ENCODE data around the gene SEPTIN6.
"Not testable (repeated sequence)": the region's sequence is repeated elsewhere in the genome, so short reads cannot be mapped to it uniquely, and the experiment has no call there.

- TF ChIP-seq, protein P1, sequence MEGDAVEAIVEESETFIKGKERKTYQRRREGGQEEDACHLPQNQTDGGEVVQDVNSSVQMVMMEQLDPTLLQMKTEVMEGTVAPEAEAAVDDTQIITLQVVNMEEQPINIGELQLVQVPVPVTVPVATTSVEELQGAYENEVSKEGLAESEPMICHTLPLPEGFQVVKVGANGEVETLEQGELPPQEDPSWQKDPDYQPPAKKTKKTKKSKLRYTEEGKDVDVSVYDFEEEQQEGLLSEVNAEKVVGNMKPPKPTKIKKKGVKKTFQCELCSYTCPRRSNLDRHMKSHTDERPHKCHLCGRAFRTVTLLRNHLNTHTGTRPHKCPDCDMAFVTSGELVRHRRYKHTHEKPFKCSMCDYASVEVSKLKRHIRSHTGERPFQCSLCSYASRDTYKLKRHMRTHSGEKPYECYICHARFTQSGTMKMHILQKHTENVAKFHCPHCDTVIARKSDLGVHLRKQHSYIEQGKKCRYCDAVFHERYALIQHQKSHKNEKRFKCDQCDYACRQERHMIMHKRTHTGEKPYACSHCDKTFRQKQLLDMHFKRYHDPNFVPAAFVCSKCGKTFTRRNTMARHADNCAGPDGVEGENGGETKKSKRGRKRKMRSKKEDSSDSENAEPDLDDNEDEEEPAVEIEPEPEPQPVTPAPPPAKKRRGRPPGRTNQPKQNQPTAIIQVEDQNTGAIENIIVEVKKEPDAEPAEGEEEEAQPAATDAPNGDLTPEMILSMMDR (IDR thresholded peaks at IDR 0.05; ENCODE audit: low read depth, low read length), result not testable (repeated sequence)
- not testable (repeated sequence) for TF ChIP-seq EZH2phosphoT487 (IDR thresholded peaks at IDR 0.05; ENCODE audit: low read depth)
Measured at GRCh38 chrX:119684312-119684711, 8.7 kb downstream of the SEPTIN6 start.

Measured in OCI-LY3 (cell line).